ENCODE results near the gene NRBP1. TPM values are rescaled to one million over a fixed set of nuclear protein-coding genes. Genes with fewer than 3 reads are reported as not detected.

NRBP1 gene
- total RNA-seq, 4 donors from 2014 or later = 60.9 to 79.7 (median 68.3) TPM

- H3K4me3 ChIP-seq (ENCODE audit: low read depth, poor library complexity, severe bottlenecking) = no peak overlapping the region
- no peak for DNase-seq (ENCODE audit: low spot score in 2 of 2)
- intact Hi-C loops (cut with DNase I; ENCODE audit: low total_unique reads) = no loop called here
- TF ChIP-seq, protein P1, sequence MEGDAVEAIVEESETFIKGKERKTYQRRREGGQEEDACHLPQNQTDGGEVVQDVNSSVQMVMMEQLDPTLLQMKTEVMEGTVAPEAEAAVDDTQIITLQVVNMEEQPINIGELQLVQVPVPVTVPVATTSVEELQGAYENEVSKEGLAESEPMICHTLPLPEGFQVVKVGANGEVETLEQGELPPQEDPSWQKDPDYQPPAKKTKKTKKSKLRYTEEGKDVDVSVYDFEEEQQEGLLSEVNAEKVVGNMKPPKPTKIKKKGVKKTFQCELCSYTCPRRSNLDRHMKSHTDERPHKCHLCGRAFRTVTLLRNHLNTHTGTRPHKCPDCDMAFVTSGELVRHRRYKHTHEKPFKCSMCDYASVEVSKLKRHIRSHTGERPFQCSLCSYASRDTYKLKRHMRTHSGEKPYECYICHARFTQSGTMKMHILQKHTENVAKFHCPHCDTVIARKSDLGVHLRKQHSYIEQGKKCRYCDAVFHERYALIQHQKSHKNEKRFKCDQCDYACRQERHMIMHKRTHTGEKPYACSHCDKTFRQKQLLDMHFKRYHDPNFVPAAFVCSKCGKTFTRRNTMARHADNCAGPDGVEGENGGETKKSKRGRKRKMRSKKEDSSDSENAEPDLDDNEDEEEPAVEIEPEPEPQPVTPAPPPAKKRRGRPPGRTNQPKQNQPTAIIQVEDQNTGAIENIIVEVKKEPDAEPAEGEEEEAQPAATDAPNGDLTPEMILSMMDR (IDR thresholded peaks at IDR 0.05) = no peak
- TF ChIP-seq POLR2A (IDR thresholded peaks at IDR 0.05) = no peak
Measured at GRCh38 chr2:27431395-27431794, 3.0 kb downstream of the NRBP1 start.

- intact Hi-C loops (cut with DNase I; ENCODE audit: low total_unique reads) = no loop called here
Measured at GRCh38 chr2:27435628-27436027, 7.2 kb downstream of the NRBP1 start.

DNA sequence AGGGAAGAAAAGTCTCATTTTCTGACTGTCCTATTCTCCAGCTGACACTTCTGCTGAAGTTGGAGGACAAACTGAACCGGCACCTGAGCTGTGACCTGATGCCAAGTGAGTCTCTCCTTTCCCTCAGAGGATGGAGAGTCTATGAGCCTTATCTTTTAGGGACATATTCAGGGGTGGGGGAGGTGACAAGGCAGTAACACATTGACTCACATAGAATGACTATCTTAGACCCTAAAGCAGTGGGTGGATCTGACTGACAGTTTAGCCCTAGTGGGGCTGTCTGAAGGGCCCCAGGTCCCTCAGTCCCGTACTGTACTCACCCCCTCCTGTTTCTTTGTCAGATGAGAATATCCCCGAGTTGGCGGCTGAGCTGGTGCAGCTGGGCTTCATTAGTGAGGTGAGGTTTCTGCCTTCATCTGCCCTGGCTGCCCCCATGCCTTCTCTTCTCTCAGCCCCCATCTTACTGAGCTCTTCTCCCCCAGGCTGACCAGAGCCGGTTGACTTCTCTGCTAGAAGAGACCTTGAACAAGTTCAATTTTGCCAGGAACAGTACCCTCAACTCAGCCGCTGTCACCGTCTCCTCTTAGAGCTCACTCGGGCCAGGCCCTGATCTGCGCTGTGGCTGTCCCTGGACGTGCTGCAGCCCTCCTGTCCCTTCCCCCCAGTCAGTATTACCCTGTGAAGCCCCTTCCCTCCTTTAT, 12.9 kb downstream of the NRBP1 start:
- no peak for DNase-seq (ENCODE audit: low spot score in 2 of 2)

More at GRCh38 chr2:27435628-27436027, 7.2 kb downstream of the NRBP1 start:
- TF ChIP-seq POLR2A (IDR thresholded peaks at IDR 0.05) = no peak
- TF ChIP-seq, protein P1 (IDR thresholded peaks at IDR 0.05) = no peak
- WGBS, 2 donors = 89 to 96% methylated on average over 6 of the region's 6 CpGs
- DNase-seq (ENCODE audit: low spot score in 2 of 2) = no peak
- H3K4me3 ChIP-seq (ENCODE audit: low read depth, poor library complexity, severe bottlenecking) = no peak overlapping the region

DNA sequence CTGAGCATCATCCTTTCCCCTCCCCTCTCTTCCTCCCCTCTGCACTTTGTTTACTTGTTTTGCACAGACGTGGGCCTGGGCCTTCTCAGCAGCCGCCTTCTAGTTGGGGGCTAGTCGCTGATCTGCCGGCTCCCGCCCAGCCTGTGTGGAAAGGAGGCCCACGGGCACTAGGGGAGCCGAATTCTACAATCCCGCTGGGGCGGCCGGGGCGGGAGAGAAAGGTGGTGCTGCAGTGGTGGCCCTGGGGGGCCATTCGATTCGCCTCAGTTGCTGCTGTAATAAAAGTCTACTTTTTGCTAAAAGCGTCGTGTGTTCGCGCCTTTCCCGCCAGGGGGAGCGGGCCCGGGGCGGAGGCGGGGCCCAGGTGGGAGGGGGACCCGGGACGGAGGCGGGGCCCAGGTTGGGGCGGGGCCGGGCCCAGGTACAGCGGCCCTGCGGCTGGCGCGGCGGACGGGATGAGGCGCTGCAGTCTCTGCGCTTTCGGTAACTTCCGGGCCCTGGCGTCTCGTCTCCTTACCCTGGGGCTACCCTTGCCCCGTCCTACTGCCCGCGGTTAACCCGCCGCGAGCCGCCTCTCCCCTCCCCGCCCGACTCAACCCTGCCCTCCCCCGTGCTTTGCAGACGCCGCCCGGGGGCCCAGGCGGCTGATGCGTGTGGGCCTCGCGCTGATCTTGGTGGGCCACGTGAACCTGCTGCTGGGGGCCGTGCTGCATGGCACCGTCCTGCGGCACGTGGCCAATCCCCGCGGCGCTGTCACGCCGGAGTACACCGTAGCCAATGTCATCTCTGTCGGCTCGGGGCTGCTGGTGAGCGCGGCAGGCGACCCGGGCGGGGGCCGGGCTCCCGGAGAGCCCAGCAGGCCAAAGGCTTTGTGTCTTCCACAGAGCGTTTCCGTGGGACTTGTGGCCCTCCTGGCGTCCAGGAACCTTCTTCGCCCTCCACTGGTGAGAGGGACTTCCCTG, 13.8 kb downstream of the NRBP1 start, which contains the start of gene KRTCAP3:
KRTCAP3 (plus strand) TSS at position 424 of the 962 bp plus-strand sequence; CDS start at position 456, 32 bp downstream.
- peak in 1 of 2 donors; percentile 31 for DNase-seq (ENCODE audit: low spot score in 2 of 2)
- 38 to 39% methylated on average over 70 to 74 of the region's 80 CpGs for WGBS, 2 donors
- H3K4me3 ChIP-seq (ENCODE audit: low read depth, poor library complexity, severe bottlenecking) = peak within 1 kb of the TSS; percentile 20
- TF ChIP-seq, protein P1 (IDR thresholded peaks at IDR 0.05) = no peak
- TF ChIP-seq POLR2A (IDR thresholded peaks at IDR 0.05) = no peak
- intact Hi-C loops (cut with DNase I; ENCODE audit: low total_unique reads) = no loop called here

More for the DNA sequence above, 12.9 kb downstream of the NRBP1 start:
- intact Hi-C loops (cut with DNase I; ENCODE audit: low total_unique reads) = no loop called here
- TF ChIP-seq POLR2A (IDR thresholded peaks at IDR 0.05) = no peak
- TF ChIP-seq, protein P1 (IDR thresholded peaks at IDR 0.05) = no peak
- WGBS, 2 donors = 80 to 83% methylated on average over 10 of the region's 10 CpGs
- no peak overlapping the region for H3K4me3 ChIP-seq (ENCODE audit: low read depth, poor library complexity, severe bottlenecking)

GRCh38 chr2:27442920-27443282, 14.5 kb downstream of the NRBP1 start:
- DNase-seq (ENCODE audit: low spot score in 2 of 2) = no peak

More at GRCh38 chr2:27442920-27443282, 14.5 kb downstream of the NRBP1 start:
- no peak overlapping the region for H3K4me3 ChIP-seq (ENCODE audit: low read depth, poor library complexity, severe bottlenecking)
- intact Hi-C loops (cut with DNase I; ENCODE audit: low total_unique reads) = no loop called here
- WGBS, 2 donors = 68 to 70% methylated on average over 6 of the region's 6 CpGs
- TF ChIP-seq POLR2A (IDR thresholded peaks at IDR 0.05) = no peak
- TF ChIP-seq, protein P1 (IDR thresholded peaks at IDR 0.05) = no peak

Data from lower leg skin (tissue), 4 donors.